Midbrain (tissue), 1 donor: ENCODE results near the gene KAZN.

ENCODE experiments used
- DNase-seq: peaks from one replicate; lab custom pipeline; 2025; lab: John Stamatoyannopoulos, UW

KAZN gene

GRCh38 chr1:14887044-14887566 lies 288.6 kb downstream of the KAZN start:
- DNase-seq, result no peak

DNA sequence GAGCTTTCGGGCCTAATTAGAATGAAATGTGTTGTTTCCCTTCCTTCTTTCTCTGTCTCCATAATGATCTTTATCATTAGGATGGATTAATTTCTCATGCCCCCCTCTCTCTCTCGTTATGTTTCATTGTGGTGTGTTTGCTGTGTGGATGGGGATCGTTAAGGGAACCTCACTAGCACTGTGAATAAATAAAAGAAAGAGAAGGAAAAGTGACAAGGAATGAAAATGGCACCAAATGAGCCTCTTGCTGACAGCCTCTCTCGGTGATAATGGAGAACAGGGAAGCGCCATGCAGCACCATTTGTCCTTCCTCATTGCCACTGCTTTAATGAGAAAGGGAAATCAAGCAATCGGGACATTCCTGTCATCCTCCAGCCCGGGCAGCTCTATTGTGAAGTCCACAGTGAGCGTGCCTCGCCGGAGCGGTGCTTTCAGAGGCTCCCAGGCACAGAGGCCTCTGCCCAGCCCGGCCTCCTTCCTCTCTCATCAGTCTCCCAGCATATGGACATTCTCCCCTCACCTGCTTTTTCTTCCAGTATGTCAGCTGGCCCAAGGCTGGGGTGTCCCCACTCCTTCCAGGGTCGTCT lies 289.4 kb downstream of the KAZN start:
- DNase-seq, result no peak

GRCh38 chr1:14888374-14888773 lies 289.9 kb downstream of the KAZN start:
- DNase-seq, result no peak

- DNase-seq, result no peak
Measured at GRCh38 chr1:14889825-14890440, 291.4 kb downstream of the KAZN start.

- DNase-seq, result no peak
Measured at GRCh38 chr1:14891991-14892390, 293.5 kb downstream of the KAZN start.

- no peak for DNase-seq
Measured at GRCh38 chr1:14894811-14895560, 296.5 kb downstream of the KAZN start.

- DNase-seq, result no peak
Measured at GRCh38 chr1:14895727-14896126, 297.2 kb downstream of the KAZN start.

DNA sequence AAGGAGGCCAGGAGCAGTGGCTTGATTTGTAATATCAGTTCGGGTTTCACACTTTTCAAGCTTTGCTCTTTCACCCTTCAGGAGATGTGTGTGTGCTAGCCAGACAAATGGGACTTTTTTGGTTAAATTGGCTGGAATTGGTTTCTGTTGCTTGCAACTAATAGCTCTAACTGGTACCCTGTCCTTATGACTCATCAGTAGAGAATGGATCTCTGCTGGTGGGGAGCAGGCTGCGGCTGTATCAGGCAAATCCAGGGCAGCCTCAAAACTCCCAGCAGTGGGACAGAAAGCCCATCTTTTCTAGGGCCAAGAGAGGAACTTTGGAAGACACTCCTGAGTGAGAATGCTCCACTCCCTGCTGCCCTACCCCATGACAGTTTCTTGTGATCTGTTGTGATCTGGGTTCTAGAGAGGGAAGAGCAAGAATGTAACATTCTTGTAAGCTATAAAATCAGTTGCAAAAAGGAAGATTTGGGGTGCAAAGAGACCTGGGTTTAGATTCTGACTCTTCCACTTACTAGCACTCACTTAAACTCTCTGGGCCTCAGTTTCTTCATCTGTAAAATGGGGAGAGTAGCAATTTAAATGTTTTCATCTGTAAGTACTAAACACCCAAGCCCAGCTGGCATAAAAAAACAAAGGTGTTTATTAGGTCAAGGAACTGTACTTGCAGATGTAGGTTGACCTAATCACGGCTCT lies 298.0 kb downstream of the KAZN start:
- DNase-seq, result no peak

DNA sequence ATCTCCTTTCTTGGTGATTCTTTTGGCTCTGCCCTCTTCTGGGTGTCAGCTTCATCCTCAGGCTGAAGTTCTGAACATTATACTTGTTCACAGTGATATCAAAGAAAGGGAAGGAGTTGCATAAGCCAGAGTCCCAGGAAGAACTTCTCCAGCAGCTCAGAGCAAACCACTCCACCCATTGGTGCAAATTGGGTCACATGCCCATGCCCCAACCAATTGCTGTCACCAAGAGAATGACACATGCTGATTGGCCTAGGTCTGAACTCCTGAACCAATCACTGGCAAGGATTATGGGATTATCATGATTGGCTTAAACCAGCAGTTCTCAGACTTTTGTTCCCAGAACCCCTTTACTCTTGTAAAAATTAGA lies 298.6 kb downstream of the KAZN start:
- DNase-seq, result no peak

GRCh38 chr1:14897547-14897946 lies 299.1 kb downstream of the KAZN start:
- no peak for DNase-seq

DNA sequence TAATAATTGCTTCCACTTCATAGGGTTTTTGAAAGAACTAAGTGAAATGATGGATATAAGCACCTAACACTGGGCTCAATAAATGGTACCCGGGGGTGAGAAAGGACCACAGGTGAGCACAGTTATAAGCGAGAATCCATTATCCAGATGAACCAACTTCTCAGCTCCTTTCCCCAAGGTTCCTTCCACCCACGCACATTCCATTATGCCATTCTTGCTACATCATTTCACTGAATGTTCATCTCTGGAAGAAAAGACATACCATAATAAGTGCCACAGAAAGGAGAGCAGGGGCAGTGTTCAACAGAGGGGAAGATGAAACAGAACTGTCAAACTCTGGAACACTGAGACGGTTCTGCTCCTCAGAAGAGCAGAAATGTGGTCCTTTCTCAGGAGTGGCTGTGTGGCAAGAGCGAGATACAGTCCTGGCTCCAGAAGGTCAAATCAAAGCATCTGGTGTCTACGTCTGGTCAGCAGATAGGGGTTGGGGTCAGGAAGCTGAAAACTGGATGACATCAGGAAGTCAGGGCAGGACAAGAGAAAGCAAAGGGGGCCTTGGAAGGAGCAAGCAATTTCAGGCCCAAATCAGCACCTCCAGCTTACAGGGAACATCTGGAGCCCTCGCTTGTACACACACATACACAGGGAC lies 299.6 kb downstream of the KAZN start:
- no peak for DNase-seq

GRCh38 chr1:14899686-14900085 lies 301.2 kb downstream of the KAZN start:
- DNase-seq, result no peak

DNA sequence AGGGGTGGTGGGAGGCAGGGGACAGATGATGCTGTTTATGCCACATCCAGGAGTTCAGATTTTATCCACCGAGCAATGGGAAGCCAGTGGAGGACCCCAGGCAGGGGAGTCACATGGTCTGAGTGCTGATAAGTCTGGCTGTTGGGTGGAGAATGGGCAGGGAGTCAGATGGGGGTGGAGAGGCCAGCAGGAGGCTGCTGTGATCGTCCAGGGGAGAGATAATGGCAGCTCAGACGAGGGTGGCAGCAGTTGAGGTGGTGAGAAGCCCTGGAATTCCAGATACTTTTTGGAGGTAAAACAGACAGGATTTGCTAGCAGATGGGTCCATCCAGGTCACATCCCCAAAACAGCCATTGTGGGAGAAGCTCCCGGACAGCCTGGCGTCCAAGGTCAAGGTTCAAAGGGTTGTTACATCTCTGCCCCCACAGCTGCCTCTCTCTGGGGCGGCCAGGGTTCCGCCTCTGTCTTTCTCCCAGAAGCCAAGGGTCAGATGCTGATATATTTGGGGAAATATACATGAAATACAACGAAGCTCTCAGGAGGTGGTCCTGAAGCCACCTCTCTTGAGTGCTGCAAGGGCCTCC lies 303.0 kb downstream of the KAZN start:
- no peak for DNase-seq

DNA sequence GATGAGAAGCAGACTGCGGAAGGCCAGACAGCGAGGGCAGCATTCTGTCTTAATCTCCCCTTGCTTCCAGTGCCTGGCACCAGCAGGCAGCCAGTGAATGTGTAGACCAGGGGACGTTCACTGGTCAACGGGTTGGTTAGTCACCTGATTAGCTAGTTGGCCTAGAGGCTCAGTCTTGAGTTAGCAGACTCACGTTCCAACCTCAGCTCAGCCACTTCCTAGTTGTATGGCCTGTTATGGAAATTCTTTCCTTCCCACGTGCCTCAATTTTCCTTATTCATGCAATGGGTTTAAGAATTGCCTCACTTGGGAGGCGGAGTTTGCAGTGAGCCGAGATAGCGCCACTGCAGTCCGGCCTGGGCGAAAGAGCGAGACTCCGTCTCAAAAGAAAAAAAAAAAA lies 305.4 kb downstream of the KAZN start:
- DNase-seq, result no peak

GRCh38 chr1:14906665-14907064 lies 308.2 kb downstream of the KAZN start:
- no peak for DNase-seq

- DNase-seq, result no peak
Measured at GRCh38 chr1:14907416-14907815, 308.9 kb downstream of the KAZN start.

DNA sequence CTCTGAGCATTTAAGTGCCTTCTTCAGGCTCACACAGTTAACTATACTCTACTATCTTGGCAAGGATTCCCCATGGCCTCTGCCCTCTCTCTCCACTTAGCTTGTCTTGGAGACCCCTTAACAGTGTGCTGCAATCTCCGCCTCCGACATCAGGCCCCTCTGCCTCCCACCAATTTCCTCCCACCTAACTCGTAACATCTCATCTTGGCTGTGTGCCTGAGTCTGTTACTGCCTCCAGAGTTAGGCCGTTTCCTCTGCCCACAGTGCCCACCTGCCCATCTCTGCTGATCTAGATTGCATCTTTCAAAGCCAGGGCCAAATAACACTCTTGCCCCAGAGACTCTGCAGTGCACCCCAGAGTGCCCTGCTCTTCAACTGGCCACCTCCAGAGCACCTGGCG lies 310.8 kb downstream of the KAZN start:
- no peak for DNase-seq

GRCh38 chr1:14909920-14910460 lies 311.5 kb downstream of the KAZN start:
- no peak for DNase-seq

DNA sequence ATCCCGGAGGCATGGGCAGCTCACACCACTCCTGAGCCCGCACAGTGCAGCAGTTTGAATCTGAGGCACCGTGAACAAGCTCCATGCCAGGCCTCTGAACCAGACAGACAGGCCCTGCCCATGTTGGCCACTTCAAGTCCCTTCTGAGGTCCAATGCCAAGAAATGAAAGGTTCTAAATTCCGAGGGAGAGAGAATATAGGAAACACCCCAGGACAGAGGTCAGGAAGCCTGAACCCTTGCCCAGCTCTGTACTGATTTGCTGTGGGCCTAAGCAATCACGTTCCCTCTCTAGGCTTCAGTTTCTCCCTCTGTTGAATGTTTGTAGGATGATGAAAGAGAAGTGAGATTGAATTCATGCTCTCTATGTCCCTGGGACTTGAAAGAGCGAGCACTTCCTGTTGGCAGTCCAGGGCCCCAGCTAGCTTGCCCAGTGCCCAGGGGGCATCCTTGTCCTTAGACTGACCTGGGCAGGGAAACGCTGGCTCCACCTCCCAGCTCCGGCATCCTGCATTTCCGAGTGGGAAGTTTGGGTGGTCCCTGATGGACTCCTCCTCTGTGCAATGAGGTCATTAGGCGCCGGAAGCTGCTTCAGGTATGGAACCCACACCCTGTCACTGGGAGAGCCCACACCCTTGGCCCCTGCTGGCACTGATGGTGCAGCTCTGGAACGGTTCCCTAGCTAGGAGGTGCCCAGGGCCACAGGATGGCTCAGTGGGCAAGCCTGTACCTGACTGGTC lies 312.7 kb downstream of the KAZN start:
- DNase-seq, result no peak

DNA sequence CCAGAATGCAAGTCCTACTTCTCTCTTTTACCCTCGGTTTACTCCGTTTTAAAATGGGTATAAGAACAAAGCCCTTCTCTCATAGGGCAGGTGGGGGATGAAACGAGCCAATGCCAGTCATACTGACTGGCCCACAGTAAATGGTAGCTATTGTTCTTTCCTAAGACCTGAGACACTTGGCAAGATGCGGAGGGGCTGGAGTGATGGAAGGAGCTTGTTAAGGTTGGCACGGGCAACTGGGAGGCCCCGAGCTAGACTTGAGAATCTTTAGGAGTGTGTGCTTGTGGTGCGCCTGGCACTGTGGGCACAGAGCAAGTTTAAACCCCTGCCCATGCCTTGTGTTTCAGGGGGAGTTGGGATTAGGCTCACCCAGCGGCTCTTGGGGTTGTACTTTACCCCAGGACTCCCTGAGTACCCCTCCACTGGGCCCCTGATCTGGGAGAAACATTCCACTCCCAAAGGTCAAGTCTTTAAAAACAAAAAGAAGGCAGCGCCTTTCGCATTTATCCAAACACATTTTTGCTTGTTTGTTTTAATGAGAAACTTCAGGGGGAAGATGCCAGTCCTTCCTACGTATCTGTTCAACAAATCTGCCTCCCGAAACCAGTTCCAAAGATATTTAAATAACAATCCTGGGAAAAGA lies 314.5 kb downstream of the KAZN start:
- DNase-seq, result no peak
